Measurements from ENCODE around the gene MAG. TPM values are rescaled to one million over a fixed set of nuclear protein-coding genes. Genes with fewer than 3 reads are reported as not detected.

MAG gene
- total and polyA plus RNA-seq, 9 of the 15 experiments (the other 6 are each of a cell fraction or from before 2014, with no cell fraction given) = 0.11 to 10.0 (median 1.6) TPM

DNA sequence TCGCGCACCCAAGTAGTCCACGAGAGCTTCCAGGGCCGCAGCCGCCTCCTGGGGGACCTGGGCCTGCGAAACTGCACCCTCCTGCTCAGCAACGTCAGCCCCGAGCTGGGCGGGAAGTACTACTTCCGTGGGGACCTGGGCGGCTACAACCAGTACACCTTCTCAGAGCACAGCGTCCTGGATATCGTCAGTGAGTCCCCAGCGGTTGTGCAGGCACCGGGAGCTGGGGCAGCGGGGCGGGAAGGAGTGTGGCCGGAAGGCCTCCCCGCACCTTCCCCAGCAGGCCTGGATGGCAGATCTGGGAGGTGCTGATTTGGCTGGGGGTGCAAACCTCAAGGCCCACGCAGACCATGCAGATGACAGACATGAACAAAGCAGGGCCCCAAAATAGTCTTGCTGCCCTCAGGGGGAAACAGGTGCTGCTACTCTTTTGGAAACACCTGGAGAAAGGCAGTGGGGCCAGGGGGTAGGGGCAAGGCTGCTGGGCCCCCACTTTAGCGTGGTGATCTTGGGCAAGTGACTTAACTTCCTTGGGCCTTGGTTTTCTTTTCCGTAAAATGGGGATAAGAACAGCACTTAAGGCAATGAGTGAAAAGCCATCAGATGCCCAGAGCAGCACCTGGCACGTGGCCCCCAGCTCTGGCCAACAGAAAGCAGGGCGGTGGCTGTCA lies 4.0 kb downstream of the MAG start (continued):
- no peak for TF ChIP-seq SRSF1 (IDR thresholded peaks at IDR 0.05; ENCODE audit: low read depth, low read length)
- no peak for TF ChIP-seq ZNF586 (CRISPR knock-in tag; conservative IDR thresholded peaks at IDR 0.05)
- no peak for TF ChIP-seq ZNF75A (CRISPR knock-in tag; IDR thresholded peaks at IDR 0.05)
- TF ChIP-seq U2AF1 (optimal IDR thresholded peaks at IDR 0.05; ENCODE audit: low read depth, low read length) = no peak
- TF ChIP-seq, protein P1, sequence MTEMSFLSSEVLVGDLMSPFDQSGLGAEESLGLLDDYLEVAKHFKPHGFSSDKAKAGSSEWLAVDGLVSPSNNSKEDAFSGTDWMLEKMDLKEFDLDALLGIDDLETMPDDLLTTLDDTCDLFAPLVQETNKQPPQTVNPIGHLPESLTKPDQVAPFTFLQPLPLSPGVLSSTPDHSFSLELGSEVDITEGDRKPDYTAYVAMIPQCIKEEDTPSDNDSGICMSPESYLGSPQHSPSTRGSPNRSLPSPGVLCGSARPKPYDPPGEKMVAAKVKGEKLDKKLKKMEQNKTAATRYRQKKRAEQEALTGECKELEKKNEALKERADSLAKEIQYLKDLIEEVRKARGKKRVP (CRISPR knock-in tag; IDR thresholded peaks at IDR 0.05) = no peak
- TF ChIP-seq, protein P2, sequence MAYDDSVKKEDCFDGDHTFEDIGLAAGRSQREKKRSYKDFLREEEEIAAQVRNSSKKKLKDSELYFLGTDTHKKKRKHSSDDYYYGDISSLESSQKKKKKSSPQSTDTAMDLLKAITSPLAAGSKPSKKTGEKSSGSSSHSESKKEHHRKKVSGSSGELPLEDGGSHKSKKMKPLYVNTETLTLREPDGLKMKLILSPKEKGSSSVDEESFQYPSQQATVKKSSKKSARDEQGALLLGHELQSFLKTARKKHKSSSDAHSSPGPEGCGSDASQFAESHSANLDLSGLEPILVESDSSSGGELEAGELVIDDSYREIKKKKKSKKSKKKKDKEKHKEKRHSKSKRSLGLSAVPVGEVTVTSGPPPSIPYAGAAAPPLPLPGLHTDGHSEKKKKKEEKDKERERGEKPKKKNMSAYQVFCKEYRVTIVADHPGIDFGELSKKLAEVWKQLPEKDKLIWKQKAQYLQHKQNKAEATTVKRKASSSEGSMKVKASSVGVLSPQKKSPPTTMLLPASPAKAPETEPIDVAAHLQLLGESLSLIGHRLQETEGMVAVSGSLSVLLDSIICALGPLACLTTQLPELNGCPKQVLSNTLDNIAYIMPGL (CRISPR knock-in tag; IDR thresholded peaks at IDR 0.05) = no peak
- TF ChIP-seq, protein P3, sequence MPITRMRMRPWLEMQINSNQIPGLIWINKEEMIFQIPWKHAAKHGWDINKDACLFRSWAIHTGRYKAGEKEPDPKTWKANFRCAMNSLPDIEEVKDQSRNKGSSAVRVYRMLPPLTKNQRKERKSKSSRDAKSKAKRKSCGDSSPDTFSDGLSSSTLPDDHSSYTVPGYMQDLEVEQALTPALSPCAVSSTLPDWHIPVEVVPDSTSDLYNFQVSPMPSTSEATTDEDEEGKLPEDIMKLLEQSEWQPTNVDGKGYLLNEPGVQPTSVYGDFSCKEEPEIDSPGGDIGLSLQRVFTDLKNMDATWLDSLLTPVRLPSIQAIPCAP (CRISPR knock-in tag; IDR thresholded peaks at IDR 0.05; ENCODE audit: borderline replicate concordance) = no peak
- no peak for TF ChIP-seq ZEB2 (IDR thresholded peaks at IDR 0.05)
- TF ChIP-seq ATF1 (CRISPR knock-in tag; IDR thresholded peaks at IDR 0.05) = no peak
- TF ChIP-seq ATF1 (tag; IDR thresholded peaks at IDR 0.05) = no peak
- TF ChIP-seq HNRNPUL1 (IDR thresholded peaks at IDR 0.05; ENCODE audit: low read length) = no peak
- TF ChIP-seq TOE1 (IDR thresholded peaks at IDR 0.05; ENCODE audit: borderline replicate concordance) = no peak
- TF ChIP-seq TOE1 (CRISPR knock-in tag; IDR thresholded peaks at IDR 0.05; ENCODE audit: borderline replicate concordance, low read depth) = no peak
- TF ChIP-seq, protein P4, sequence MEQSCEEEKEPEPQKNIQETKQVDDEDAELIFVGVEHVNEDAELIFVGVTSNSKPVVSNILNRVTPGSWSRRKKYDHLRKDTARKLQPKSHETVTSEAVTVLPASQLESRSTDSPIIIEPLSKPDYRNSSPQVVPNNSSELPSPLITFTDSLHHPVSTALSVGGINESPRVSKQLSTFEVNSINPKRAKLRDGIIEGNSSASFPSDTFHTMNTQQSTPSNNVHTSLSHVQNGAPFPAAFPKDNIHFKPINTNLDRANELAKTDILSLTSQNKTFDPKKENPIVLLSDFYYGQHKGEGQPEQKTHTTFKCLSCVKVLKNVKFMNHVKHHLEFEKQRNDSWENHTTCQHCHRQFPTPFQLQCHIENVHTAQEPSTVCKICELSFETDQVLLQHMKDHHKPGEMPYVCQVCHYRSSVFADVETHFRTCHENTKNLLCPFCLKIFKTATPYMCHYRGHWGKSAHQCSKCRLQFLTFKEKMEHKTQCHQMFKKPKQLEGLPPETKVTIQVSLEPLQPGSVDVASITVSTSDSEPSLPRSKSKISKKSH (CRISPR knock-in tag; IDR thresholded peaks at IDR 0.05) = no peak
- no peak for TF ChIP-seq ZNF124 (CRISPR knock-in tag; IDR thresholded peaks at IDR 0.05)
- no peak for TF ChIP-seq MAFG (tag; conservative IDR thresholded peaks at IDR 0.05)
- TF ChIP-seq ZNF212 (CRISPR knock-in tag; IDR thresholded peaks at IDR 0.05) = no peak
- no peak for TF ChIP-seq TCF7L2 (IDR thresholded peaks at IDR 0.05; ENCODE audit: low read depth, low read length)
- no peak for TF ChIP-seq MCM5 (IDR thresholded peaks at IDR 0.05; ENCODE audit: low read depth)
- no peak for TF ChIP-seq JUNB (CRISPR knock-in tag; conservative IDR thresholded peaks at IDR 0.05)
- TF ChIP-seq ZNF316 (IDR thresholded peaks at IDR 0.05) = no peak
- TF ChIP-seq POLR2AphosphoS5 (IDR thresholded peaks at IDR 0.05; ENCODE audit: control insufficient read depth, insufficient read depth, low read depth, low read length) = peak; percentile 25; the same call in 1 of the 2 replicates
- TF ChIP-seq MYBL2 (IDR thresholded peaks at IDR 0.05; ENCODE audit: low read depth) = no peak
- TF ChIP-seq MYBL2 (CRISPR knock-in tag; IDR thresholded peaks at IDR 0.05; ENCODE audit: borderline replicate concordance) = no peak
- TF ChIP-seq NCOA1 (IDR thresholded peaks at IDR 0.05; ENCODE audit: low read depth) = no peak
- TF ChIP-seq YY1 (IDR thresholded peaks at IDR 0.05; ENCODE audit: borderline replicate concordance in 1 of 3, control insufficient read depth in 1 of 3, extremely low read depth in 1 of 3, insufficient read depth in 3 of 3, insufficient read length in 1 of 3, insufficient replicate concordance in 2 of 3, low read depth in 1 of 3, low read length in 2 of 3) = no peak

All from K562 (cell line).